HL-60 (cell line): ENCODE measurements around the gene PRDM16.

ENCODE experiments used
- DNase-seq, 2 experiments: peaks; one replicate each; pipeline ENCODE4 v3.0.0-alpha.2; 2010 to 2020; ENCODE audit warnings: low read depth in 1 of 2, low spot score in 1 of 2
- H3K27ac ChIP-seq: fragments of 250-450 bp; sonication (Bioruptor Pico); replicated peaks from 2 replicates; pipeline ENCODE4 v1.5.1; 2020; ENCODE audit warnings: mild to moderate bottlenecking, moderate library complexity
- H3K27me3 ChIP-seq: fragments of 250-450 bp; sonication (Bioruptor Pico); 2 replicates; pipeline ENCODE4 v1.5.1; 2021; ENCODE audit warnings: mild to moderate bottlenecking, moderate library complexity; ENCODE audit not compliant: insufficient read depth, poor library complexity, severe bottlenecking
- H3K4me3 ChIP-seq: replicated peaks from 2 replicates; pipeline ENCODE4 v1.5.1; 2011; ENCODE audit warnings: mild to moderate bottlenecking, control low read depth, low read length; ENCODE audit not compliant: insufficient read depth
- CTCF ChIP-seq: IDR thresholded peaks from one replicate; pipeline ENCODE4 v1.5.1; 2011; ENCODE audit warnings: low read length, control low read depth, inconsistent platforms; ENCODE audit not compliant: insufficient read depth
- GABPA ChIP-seq: IDR thresholded peaks from 2 replicates; pipeline ENCODE4 v1.6.1; 2012; ENCODE audit warnings: low read depth
- POLR2AphosphoS5 ChIP-seq: IDR thresholded peaks from 2 replicates; pipeline ENCODE4 v1.6.1; 2012; ENCODE audit warnings: low read depth
- SPI1 ChIP-seq: IDR thresholded peaks from 2 replicates; pipeline ENCODE4 v1.6.1; 2012; ENCODE audit warnings: low read depth, mild to moderate bottlenecking, borderline replicate concordance
- TF ChIP-seq, protein P1 (sequence below): IDR thresholded peaks from 2 replicates; pipeline ENCODE4 v1.6.1; 2012; ENCODE audit warnings: low read depth; ENCODE audit not compliant: insufficient replicate concordance

The PRDM16 gene

DNA sequence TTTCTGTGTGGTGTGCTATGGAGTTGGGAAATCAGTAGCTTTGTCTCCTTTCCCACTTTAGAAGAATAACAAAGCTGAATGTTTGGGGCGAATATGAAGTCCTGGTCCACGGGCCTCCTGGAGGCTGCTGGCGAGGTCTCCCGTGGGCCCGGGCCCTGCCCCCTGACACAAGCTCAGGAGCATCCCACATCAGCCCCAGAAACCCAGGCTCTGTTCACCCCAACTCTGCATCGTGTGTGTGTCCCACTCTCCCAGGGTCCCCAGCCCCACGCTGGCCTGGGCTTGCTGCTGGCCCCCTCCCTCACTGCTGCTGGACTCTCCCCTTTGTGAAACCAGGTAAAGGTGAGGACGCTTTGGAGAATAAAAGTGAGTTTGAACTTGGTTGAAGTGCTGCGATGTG is 8.1 kb downstream of the PRDM16 start:
- TF ChIP-seq CTCF (no peak), SPI1 (no peak), POLR2AphosphoS5 (no peak), GABPA (no peak)
- TF ChIP-seq, protein P1, sequence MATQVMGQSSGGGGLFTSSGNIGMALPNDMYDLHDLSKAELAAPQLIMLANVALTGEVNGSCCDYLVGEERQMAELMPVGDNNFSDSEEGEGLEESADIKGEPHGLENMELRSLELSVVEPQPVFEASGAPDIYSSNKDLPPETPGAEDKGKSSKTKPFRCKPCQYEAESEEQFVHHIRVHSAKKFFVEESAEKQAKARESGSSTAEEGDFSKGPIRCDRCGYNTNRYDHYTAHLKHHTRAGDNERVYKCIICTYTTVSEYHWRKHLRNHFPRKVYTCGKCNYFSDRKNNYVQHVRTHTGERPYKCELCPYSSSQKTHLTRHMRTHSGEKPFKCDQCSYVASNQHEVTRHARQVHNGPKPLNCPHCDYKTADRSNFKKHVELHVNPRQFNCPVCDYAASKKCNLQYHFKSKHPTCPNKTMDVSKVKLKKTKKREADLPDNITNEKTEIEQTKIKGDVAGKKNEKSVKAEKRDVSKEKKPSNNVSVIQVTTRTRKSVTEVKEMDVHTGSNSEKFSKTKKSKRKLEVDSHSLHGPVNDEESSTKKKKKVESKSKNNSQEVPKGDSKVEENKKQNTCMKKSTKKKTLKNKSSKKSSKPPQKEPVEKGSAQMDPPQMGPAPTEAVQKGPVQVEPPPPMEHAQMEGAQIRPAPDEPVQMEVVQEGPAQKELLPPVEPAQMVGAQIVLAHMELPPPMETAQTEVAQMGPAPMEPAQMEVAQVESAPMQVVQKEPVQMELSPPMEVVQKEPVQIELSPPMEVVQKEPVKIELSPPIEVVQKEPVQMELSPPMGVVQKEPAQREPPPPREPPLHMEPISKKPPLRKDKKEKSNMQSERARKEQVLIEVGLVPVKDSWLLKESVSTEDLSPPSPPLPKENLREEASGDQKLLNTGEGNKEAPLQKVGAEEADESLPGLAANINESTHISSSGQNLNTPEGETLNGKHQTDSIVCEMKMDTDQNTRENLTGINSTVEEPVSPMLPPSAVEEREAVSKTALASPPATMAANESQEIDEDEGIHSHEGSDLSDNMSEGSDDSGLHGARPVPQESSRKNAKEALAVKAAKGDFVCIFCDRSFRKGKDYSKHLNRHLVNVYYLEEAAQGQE: no peak
- H3K4me3 ChIP-seq: no peak overlapping the region
- H3K27ac ChIP-seq: no peak overlapping the region
- no peak for DNase-seq
- H3K27me3 ChIP-seq: peaks cover 33% of the 10 kb centered on the region

DNA sequence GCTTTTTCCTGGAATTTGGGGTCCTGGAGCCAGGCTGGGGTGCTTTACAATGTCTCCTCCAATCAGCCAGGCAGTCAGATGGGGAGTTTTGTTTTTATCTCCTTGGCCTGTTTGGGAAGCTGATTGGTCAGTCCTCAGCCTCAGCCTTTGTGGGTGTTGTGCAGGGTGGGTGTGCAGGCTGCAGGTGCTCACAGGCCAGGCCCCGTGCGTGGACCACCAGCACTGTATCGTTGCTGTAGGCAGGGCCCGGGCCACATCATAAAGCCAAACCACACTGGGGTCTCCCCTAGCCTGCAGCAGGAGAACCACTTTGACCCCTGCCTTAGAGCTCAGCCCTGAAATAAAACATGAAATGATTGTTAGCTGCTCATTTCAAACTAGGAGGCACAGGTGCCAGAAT is 8.6 kb downstream of the PRDM16 start:
- H3K27me3 ChIP-seq: peaks cover 28% of the 10 kb centered on the region
- H3K27ac ChIP-seq: no peak overlapping the region
- no peak for TF ChIP-seq POLR2AphosphoS5
- TF ChIP-seq GABPA: no peak
- TF ChIP-seq, protein P1: no peak
- no peak for TF ChIP-seq SPI1
- TF ChIP-seq CTCF: no peak
- DNase-seq: no peak
- H3K4me3 ChIP-seq: no peak overlapping the region

GRCh38 chr1:3078430-3078861 is 9.4 kb downstream of the PRDM16 start:
- H3K4me3 ChIP-seq: no peak overlapping the region
- no peak overlapping the region for H3K27ac ChIP-seq
- DNase-seq: no peak
- H3K27me3 ChIP-seq: peaks cover 20% of the 10 kb centered on the region
- TF ChIP-seq POLR2AphosphoS5 (no peak), GABPA (no peak), SPI1 (no peak), CTCF (no peak)
- TF ChIP-seq, protein P1: no peak
